Stimulated activated CD8-positive, alpha-beta memory T cell treated with anti-CD3 and anti-CD28 coated beads, Interleukin-12 subunit alpha, Interleukin-12 subunit beta, amount 100 ng/mL, for 24 hours (primary cell): ENCODE measurements around the gene GPS2.
A peak's percentile ranks its signal among the peaks of the same experiment; 100 is the strongest.

Experiments
- DNase-seq: peaks from one replicate; pipeline ENCODE4 v3.0.0-alpha.2; 2020; ENCODE audit errors: extremely low read depth

Gene GPS2

DNA sequence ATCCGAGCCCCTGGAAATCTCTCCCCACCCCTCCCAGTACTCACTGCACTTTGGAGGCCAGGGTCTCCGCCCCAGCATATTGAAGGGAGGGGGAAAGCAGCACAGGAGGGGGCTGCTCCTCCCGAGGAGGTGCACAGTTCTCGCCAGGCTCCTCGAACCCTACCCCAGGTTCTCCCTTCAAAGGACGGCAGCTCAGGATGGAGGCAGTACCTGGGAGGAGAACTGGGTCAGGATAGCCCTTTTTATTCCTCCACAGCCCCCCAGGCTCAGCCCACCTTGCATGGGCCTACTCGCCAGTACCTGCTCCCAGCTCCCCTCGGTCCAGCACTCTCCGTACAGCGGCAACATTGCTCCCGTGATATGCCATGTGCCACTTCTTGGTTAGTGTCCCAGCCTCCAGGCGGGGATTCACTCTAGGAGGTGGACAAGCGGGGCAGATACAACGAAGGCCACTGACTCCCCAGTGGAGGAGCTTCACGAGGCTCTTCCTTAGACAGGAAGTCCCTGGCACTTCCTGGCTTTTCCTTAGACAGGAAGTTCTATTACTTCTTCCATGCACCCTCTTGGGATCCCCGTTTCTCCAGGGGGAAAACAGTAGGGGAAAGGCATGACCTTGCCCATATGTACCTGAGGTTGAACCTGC, 2.1 kb upstream of the GPS2 start:
- no peak for DNase-seq

DNA sequence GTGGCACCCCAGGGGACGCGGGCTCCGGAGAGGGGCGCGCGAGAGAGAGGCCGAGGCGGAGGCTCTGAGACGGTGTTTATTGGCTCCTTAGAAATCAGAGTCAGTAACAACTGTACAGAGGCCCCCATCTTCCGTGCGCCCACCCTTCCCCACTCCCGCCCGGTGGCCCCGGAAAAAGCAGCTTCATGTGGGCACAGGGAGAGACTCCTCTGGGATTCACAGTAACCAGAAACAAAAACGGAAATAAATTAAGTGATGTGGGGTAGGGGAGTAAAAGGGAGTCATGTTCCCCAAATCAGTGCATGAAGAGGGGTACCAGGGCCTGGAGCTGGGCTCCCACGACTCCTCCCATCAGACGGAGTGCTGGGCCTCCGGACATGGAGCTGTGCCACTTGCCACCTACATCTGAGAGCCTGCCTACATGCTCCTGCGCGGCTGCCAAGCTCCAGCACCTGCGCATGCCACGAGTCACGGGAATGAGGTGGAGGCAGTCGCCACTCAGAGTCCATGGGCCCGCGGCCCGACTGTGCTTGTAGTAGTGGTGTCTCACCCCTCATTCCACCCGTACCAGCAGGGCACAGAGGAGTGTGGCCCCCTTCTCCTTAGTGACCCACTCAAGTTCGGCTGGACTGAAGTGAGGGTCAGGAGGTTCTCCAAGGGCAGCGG, 543 bp upstream of the GPS2 start:
- no peak for DNase-seq

DNA sequence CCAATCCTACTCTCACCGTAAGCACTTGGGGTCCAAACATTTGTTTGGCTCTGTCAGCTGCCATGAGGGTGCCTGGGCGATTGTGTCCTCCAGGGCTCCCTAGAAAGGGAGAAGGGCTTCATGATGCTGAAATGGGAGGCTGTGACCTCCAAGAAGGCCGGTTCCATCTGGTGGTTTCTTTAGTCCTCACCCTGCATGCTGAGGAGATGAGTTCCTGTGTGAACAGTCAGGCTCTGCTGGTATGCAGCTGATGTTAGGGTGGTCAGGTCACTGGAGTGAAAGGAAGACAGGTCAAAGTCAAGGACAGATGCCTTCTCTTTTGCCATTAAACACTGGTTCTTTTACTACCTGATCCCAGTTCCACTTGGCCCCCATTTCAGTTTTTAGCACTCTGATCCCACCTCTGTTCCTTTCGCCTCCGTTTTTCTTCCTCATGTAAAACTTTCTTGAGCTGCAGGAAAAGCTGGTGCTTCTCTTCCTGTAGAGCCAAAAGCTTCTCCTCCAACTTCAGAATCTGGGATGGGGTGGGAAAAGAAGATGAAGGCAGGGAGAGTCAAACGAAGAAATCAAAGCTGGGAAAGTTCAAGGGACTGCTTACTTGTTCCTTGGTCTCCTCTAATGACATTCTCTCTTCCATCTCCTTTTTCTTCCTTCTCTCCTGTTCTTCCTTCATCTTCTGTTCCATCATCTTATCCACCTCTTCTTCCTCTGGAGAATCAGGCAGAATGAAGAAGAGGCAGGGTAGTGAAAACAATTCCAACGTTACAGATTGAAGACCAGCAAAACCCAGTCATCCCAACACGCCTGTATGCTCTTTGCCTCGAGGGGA, 1.1 kb downstream of the GPS2 start:
- DNase-seq, result no peak

DNA sequence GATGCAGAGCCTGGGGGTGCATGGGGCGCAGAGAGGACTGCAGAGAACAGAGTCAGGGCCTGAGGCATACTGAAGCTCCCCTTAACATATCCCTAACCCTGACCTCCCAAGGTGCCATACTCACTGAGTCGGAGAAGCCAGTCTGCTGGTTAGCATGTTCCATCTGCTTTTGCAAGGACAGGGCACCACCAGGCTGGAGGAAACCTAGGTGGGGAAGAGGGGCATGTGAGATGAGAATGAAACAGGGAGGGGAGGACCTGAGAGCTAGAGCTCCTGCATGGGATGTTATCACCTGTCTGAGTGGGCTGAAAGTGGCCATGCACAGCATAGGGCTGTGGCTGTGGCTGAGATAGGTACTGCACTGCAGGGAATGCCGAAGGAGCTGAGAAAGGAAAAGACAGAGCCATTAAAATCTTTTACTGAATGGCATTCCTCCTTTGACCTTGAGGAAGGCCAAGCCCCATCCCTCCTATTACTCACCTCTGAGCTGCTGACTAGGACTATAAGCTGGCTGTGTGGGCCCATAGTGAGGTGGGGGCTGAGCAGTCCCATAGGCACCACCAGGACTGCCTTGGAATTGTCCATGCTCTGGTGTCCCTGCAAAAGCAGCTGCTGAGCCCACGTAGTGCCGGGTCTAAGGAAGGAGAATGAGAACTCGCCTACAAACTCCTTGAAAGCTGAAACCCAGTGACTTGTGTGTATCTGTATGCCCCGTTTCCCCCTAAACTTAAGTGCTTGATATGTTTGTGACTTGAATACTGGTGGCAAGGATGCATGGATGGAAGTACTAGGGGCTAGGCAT, 1.9 kb downstream of the GPS2 start:
- no peak for DNase-seq

DNA sequence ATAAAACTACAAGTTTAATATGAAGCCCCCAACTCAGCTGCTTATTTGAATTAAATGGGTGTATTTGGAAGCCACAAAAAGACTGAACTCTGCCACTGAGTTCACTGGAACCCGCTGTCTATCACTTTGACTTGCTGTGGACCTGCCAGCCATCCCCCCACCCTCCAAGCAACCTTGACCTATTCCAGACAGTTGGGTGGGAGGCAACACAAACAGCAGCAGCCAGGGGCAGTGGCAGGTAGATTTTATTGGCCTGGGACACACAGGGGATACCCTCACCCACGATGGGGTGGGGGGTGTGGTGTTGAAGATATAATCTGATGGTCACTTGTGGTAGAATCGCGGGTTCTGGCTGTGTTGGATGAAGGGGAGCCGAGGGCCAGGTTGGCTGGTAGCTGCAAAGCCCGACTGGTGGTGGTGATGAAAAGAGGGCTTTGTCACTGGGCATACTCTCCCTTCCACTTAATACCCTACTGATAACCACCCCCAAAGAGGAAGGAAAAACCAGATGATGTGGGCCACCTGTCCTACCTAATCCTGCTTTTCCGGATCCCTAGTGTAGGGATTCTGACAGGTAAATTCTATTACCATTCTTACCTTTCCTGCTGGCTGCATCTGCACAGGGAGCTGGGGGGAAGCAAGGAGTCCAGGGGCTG, 2.6 kb downstream of the GPS2 start:
- DNase-seq, result no peak

DNA sequence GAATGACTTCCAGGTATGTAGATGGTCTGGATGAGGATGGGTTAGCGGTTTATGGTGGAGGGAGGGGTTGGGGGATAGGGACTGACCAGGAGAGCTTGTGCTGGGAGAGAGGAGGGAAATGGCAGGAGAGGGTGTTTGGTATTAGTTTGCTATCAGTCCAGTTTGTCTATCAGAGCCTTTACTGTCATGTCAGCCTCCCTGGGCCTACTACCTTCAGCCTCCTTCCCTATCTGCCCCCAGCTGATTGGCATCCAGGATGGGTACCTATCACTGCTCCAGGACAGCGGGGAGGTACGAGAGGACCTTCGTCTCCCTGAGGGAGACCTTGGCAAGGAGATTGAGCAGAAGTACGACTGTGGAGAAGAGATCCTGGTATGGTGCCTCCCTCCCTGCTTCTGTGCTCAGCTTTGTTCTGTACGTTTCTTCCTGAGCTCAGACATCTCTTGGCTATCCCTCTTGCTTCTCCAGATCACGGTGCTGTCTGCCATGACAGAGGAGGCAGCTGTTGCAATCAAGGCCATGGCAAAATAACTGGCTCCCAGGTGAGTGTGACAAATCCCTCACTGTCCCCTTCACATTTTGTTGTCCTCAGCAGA, 4.0 kb downstream of the GPS2 start:
- no peak for DNase-seq

DNA sequence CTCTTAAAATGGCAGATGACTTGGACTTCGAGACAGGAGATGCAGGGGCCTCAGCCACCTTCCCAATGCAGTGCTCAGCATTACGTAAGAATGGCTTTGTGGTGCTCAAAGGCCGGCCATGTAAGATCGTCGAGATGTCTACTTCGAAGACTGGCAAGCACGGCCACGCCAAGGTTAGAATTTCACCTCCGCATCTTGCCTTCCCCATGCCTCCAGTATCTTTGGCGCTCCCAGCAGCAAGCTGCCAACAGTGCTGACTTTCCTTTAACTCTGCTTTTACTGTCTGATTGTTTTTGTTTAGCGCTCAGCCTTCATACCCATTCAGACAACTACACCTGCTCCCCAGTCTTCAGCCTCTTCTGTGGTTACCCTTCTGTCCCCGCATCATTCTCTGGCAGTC, 5.5 kb downstream of the GPS2 start:
- DNase-seq, result no peak

DNA sequence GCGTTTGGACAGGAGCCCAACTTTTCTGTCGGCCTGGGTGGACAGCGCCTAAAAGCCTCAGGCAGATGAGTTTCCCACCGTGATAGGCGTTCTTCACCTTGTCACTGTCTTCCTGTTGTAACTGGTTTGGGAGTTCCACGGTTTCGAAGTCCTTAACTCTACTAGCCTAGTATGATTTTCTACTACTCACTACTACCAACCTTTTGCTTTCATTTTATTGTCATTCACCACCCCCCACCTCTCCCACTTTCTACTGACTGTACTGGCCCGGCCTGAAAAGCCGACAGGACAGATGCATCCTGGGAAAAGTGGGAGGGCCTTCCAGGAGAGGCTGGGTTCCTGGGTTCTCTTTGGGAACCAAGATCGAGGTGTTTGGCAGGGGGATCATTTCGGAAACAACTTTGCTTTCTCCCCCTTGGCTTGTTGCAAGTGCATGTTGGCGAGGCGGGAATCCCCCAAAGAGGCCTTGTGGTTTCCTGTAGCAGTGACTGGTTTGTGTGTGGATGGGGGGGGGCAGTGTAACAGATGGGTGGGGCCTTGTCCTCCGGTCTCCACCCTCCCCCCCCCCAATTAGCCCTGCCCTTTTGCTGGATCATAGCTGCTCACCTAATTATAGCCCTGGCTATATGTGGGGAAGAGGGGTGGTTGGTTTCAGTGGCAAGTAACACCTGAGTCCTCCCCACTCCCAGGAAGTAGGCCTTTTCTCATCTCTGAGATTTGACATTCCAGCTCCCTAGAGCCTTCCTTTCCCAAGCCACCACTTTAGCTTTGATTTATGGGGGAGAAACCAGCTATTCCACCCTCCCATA, 6.3 kb downstream of the GPS2 start:
- DNase-seq, result peak; percentile 51

DNA sequence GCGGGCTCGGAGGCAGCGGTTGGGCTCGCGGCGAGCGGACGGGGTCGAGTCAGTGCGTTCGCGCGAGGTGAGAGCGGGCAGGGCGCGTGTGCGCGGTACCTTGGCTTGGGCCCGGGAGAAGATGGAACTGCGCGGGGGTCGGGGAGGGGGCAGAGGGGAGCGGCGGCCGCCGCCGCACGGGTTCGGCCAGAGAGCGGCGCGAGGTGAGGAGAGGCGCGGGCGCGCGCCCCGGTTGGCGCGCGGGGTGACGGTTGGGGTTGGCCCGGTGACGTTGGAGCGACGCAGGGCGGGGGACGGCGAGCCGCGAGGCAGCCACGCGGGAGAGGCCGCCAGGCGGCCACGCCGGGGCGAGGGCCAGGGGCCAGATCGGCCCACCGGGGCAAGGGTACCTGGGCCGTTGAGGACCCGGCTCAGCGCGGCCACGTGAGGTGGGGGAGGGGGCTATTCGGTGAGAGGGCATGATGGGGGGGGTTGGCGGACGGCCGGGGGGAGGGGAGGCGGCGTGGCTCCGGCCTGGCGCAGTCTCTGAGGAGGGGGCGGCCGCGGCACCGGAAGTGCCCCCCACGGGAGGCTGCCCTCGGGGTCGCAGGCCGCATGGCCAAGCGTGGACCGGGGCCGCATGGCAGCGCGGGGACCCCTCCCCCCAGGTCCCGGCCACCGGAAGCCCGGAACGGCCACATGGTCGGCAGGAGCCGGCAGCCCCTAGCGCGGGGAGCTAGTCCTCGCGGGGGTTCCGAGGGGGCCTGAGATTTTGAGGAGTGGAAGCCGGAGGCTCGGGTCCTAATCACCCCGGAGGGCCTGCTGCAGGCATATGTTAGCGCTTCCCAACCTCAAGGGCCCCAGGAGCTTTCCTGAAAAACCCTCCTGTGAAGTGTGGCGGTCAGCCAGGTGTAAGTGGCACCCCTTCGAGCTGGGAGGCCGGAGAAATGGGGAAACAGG, 7.2 kb downstream of the GPS2 start:
- no peak for DNase-seq

DNA sequence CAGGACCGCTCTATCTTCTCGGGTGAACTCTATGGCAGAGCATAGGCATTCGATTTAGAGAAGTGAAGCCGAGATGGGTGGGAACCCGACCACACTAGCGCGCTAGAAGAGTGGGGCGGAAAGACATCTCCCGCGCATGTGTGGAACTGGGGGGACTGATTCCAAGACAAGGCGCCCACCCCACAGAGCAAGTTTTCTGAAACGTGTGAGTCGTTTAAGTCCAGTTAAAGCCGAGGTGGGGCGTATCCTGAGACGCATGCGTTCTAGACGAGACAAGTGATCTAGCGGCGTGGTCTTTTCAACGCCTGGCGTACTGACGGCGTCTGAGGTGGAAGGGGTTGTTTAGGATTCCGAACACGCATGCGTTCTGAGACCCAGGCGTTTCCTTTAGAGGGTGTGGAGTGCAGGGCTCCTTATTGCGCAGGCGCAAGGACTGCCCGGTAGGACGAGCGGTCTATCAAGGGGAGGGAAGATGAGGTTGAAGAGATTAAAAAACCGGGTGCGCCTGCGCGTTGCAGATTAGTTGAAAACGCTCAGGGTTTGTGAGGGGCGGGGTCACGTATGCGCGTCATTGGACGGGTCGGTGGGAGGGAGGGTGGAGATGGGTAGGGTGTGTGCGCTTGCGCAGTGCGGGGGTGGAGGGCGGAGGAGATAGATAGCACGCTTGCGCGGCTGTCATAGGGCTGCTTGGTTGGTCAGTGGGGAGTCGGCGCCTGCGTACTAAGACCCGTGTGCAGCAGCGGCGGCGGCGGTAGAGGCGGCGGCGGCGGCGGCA, 8.1 kb downstream of the GPS2 start, which contains the start of gene EIF5A:
TSS of gene EIF5A (plus strand) at position 718 of the 775 bp plus-strand sequence. CDS start 2,008 bp downstream, outside the sequence.
- peak; percentile 100 for DNase-seq

DNA sequence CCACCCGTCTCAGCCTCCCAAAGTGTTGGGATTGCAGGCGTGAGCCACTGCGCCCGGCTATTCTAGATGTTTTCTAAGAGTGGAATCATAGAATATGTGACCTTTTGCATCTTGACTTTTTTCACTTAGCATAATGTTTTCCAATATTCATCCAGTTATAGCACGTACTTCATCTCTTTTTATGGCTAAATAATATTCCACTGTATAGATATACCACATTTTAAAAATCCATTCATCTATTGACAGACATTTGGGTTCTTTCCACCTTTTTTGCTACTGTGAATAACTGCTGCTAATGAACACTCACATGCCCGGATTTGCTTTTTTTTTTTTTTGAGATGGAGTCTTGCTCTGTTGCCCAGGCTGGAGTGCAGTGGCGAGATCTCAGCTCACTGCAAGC, 11.0 kb downstream of the GPS2 start:
- DNase-seq, result no peak

DNA sequence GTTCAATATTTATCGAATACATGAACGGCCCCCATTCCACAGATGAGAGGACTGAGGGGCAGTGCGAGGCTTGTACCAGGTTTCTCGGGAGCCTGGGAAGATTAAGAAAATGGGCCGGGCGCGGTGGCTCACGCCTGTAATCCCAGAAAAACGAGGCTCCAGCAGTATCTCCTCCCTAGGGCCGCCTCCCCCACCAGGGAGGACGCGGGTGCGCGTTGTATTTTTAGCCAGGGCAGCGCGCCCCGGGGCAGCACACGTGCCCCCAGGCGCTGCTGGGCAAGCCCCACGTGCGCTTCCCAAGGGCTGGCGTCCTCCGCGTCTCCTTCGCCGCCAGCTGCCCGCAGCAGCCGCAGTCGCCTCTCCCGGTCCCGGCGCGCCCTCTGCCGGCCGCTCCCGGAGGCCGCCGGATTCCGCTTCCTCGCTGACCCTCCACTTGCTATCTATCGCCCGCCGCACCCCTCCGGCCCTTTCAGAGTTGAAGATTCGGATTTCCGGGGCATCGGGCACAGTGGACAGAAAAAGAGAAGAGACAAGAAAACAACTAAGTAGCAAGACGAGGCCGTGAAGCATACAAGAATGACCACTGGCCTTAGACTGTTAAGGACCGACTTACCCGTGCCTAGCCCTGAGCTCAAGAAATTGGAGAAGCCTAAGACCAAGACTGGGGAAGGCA, 18.8 kb downstream of the GPS2 start:
- DNase-seq, result no peak

DNA sequence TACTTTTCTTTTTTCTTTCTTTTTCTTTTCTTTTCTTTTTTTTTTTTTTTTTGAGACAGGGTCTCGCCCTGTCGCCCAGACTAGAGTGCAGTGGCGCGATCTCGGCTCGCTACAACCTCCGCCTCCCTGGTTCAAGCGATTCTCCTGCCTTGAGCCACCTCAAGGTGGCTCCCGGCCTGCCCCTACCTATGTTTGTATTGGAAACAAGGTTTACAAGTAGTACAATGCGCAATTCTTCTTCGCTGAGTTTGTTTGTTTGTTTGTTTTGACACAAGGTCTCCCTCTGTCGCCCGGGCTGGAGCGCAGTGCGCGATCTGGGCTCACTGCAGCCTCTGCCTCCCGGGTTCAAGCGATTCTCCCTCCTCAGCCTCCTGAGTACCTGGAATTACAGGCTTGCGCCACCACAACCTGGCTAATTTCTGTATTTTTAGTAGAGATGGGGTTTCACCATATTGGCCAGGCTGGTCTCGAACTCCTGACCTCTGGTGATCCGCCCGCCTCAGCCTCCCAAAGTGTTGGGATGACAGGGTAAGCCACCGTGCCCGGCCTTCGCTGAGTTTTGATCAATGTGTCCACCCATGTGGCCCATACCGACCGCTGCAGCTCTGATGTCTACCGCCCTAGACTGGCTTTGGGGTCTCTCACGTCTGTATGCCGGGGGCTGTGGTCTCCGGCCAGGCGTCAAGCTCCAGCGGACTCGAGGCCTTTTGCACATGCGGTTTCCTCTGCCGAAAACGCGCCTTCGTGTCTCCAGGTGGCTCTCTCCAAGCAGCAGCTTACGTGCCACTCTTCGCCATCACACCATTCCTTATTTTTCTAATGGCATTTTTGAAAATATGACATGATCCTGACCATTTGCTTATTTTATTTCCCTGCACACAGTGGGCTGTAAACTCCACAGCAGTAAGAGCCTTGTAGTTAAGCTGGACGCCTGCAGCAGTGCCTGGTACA, 19.7 kb downstream of the GPS2 start:
- no peak for DNase-seq

DNA sequence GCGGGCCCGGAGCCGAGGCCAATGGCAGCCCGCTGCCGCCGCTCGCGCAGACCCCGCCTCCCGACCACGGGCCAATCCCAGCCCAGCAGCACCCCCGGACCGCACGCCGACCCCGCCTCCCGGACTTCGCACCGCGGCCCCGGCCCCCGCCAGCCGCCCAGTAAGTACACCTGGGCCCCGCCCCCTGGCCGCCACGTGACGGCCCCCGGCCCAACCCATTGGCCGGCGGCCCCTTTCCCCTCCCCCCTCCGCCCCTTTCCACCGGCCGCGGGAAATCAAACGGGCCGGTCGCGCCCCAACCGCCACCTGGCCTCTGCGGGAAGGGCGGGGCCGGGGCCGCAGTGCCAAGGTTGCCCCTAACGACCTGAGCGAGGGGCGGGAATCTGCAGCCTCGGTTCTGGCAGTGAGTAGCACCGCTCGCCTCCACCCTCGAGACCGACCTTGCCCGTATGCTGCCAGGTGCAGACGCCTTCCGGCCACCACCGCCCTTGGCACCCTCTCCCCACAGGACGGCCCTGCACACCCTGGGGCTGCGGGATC, 20.5 kb downstream of the GPS2 start, which contains the start of gene YBX2:
TSS of gene YBX2 (minus strand) at position 26 of the 540 bp plus-strand sequence. CDS start 139 bp downstream, outside the sequence.
- DNase-seq, result no peak

DNA sequence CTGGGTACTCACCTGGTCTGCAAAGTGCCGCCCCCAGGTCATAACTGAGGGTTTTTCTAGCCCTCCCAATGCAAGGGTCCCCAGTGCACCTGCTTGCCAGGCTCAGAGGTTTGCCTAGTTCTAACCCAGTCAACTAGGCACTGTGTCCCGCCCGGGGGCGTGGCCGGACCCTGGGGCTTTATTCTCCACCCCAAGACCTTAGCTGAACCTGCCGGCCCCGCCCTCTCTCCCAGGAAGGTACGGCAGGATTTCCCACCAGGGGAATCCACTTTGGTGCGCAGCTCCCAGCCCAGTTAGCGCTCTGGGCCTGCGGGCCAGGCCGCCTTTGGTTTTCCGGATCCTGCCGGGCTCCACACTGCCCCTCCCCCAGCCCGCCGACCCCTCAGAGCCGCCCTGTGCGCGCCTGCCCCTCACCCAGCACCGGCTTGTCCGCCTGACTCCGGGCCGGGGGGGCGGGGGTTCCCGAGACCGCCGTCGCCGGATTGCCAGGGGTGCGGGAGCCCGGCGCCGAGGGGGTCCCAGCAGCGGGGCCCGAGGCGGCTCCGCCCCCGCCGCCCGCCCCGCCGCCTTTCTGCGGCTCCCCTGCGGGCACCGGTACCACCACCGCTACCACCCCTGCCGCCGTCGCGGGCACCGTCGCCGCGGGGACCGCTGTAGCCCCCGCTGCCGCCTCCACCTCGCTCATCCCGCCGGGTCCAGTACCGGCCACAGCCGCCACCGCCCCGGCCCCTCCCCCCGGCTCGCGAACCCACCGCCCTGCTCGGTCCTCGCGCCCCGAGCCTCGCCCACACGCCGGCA, 21.1 kb downstream of the GPS2 start:
- no peak for DNase-seq
